Measurements from ENCODE around the gene SIMC1. TPM values are rescaled to one million over a fixed set of nuclear protein-coding genes. Genes with fewer than 3 reads are reported as not detected.

Gene SIMC1
- total RNA-seq, 1 experiment from 2014 or later: 19.2 TPM

GRCh38 chr5:176319827-176320554 is 81.8 kb downstream of the SIMC1 start:
- H3K4me1 ChIP-seq (ENCODE audit: control insufficient read depth, insufficient read depth, low read length): no peaks in the 10 kb centered on the region
- no peaks in the 10 kb centered on the region for H3K9me3 ChIP-seq (ENCODE audit: control insufficient read depth, insufficient read depth, low read depth, low read length)
- ChIA-PET POLR2A (no interaction called here), CTCF (no interaction called here)
- no peak overlapping the region for H3K27ac ChIP-seq (ENCODE audit: low read length)
- H3K4me3 ChIP-seq (ENCODE audit: low read depth in 2 of 2, low read length in 2 of 2): no peak overlapping the region
- no peaks in the 10 kb centered on the region; the same call in 1 of the 2 replicates for H3K36me3 ChIP-seq (ENCODE audit: control insufficient read depth, insufficient read depth, low read length)
- no TSS peak for BruUV-seq (replicated peaks)
- in situ Hi-C loops (cut with HindIII; ENCODE audit: low pct_unique_long_range_greater_than_20kb, low sequenced_read_pairs) (no loop called here), intact Hi-C loops (cut with micrococcal nuclease; ENCODE audit: unreplicated experiment) (no loop called here)
- no peaks in the 10 kb centered on the region for H3K27me3 ChIP-seq (ENCODE audit: control insufficient read depth, insufficient read depth, low read length)
- DNase-seq (ENCODE audit: low read depth, low spot score) (no peak), ATAC-seq (no peak)
- TF ChIP-seq POLR2AphosphoS5 (IDR thresholded peaks at IDR 0.05; ENCODE audit: low read depth, low read length): no peak
- TF ChIP-seq, protein P1, sequence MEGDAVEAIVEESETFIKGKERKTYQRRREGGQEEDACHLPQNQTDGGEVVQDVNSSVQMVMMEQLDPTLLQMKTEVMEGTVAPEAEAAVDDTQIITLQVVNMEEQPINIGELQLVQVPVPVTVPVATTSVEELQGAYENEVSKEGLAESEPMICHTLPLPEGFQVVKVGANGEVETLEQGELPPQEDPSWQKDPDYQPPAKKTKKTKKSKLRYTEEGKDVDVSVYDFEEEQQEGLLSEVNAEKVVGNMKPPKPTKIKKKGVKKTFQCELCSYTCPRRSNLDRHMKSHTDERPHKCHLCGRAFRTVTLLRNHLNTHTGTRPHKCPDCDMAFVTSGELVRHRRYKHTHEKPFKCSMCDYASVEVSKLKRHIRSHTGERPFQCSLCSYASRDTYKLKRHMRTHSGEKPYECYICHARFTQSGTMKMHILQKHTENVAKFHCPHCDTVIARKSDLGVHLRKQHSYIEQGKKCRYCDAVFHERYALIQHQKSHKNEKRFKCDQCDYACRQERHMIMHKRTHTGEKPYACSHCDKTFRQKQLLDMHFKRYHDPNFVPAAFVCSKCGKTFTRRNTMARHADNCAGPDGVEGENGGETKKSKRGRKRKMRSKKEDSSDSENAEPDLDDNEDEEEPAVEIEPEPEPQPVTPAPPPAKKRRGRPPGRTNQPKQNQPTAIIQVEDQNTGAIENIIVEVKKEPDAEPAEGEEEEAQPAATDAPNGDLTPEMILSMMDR (IDR thresholded peaks at IDR 0.05): peak; percentile 47

GRCh38 chr5:176320577-176320976 is 82.4 kb downstream of the SIMC1 start:
- Histone ChIP-seq H3K4me3 (ENCODE audit: low read depth in 2 of 2, low read length in 2 of 2) (no peak overlapping the region), H3K36me3 (ENCODE audit: control insufficient read depth, insufficient read depth, low read length) (no peaks in the 10 kb centered on the region; the same call in 1 of the 2 replicates), H3K9me3 (ENCODE audit: control insufficient read depth, insufficient read depth, low read depth, low read length) (no peaks in the 10 kb centered on the region), H3K27me3 (ENCODE audit: control insufficient read depth, insufficient read depth, low read length) (no peaks in the 10 kb centered on the region), H3K27ac (ENCODE audit: low read length) (no peak overlapping the region), H3K4me1 (ENCODE audit: control insufficient read depth, insufficient read depth, low read length) (no peaks in the 10 kb centered on the region)
- in situ Hi-C loops (cut with HindIII; ENCODE audit: low pct_unique_long_range_greater_than_20kb, low sequenced_read_pairs): no loop called here
- POLR2A ChIA-PET: no interaction called here
- TF ChIP-seq, protein P1 (IDR thresholded peaks at IDR 0.05): no peak
- TF ChIP-seq REST (IDR thresholded peaks at IDR 0.05; ENCODE audit: insufficient read depth in 1 of 2, low read depth in 2 of 2, low read length in 1 of 2) (no peak), TCF7L2 (IDR thresholded peaks at IDR 0.05; ENCODE audit: low read depth, low read length) (no peak), SIN3A (IDR thresholded peaks at IDR 0.05; ENCODE audit: borderline replicate concordance, insufficient read depth, low read depth, low read length) (no peak), POLR2AphosphoS5 (IDR thresholded peaks at IDR 0.05; ENCODE audit: low read depth, low read length) (no peak)
- DNase-seq (ENCODE audit: low read depth, low spot score): no peak
- no TSS peak for BruUV-seq (replicated peaks)
- intact Hi-C loops (cut with micrococcal nuclease; ENCODE audit: unreplicated experiment): no loop called here
- no peak for ATAC-seq
- CTCF ChIA-PET: interaction anchor here (0.6 kb wide), 1 partner anchor 41 kb away, joined by 3 read pairs; the partner anchor contains the start of gene KIAA1191

All from Panc1 (cell line).